ENCODE data around the gene TMCO4. TPM values are rescaled to one million over a fixed set of nuclear protein-coding genes. Genes with fewer than 3 reads are reported as not detected.

The TMCO4 gene
- polyA plus RNA-seq, 10 donors, result 1.6 to 3.8 (median 2.5) TPM

DNA sequence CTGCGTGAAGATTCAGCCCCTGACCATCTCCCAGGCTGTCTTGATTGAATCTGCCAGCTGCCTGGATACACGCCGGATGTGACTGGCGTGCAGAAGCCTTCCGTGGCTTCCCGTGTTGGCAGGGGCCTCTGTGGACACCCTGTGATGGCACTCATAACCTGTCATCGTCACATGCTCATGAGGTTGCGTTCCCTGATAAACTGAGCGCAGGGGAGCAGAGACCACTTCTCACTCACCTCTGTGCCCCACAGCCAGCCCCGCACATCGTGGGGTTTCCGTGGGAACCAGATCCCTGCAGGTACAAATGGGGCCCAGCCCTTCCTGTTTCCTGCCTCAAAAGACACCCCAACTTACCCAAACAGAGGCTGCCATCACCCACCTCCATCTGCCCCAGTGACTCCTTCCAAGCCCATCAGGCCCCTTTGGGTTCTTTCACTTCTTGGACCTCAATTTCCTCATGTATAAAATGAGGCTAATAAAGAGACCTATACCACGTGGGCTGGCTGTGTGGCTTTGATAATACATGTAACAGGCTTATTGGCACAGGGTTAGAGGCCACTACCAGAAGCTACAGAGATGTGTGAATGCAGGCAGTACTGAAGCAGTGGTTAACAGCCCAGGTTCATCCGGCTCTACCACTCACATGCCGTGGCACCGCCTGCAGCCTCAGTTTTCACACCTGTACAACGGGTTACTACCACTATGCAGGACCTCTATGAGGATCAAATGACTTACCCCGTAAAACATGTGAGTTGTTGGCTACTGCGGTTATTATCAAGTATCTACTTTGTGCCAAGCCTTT lies 111.5 kb downstream of the TMCO4 start:
- DNase-seq, result no peak

DNA sequence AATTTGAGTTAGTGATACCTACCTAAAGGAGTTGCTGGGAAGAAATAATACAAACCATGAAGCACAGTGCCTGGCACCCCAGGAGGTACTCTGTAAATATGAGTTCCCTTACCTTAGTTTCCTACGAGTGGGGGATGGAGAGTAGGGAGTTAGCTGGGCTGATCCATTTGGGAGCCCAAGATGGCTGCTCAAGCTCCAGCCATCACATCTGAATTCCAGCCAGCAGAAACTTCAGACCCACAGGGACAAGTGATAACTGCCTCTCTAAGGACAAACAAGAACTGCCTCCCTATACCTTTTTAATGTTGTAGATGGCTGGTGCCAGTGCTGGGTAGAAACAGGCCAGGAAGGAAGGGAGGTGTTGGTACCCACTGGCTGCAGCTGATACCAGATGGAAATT lies 112.3 kb downstream of the TMCO4 start:
- DNase-seq, result no peak

DNA sequence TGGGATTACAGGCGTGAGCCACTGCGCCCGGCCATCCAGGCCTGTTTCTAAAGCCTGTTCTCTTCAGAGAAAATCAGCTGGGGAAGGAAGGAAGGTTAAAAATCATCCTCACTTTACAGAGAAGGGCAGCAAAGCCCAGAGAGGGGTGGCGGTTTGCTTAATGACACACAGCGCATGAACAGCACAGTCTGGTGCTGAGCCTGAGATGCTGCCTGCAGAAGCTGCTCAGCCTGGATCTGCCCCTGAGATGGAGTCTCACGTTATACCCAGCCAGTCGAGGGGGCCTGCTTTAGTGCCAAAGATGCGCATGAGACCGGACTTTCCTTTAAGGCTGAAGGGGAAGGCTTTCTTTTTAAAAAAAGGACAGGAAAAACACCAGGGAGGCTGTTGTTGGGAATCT lies 113.7 kb downstream of the TMCO4 start:
- no peak for DNase-seq

DNA sequence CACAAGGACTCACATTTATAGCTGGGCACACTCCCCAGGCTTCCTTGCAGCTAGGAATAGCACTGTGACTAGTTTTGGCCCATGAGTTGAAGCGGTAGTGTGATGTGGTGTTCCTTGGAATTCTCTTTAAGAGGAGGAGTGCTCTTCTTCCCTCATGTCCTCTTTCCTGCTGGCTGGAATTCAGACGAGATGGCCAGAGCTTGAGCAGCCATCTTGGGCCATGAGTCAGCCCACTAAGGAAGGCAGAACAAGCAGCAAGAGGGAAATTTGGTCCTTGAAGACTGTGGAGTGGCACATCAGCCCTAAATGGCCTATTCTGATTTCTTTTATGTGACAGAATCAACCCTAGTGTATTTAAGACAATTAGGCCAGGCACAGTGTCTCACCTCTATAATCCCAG lies 115.0 kb downstream of the TMCO4 start:
- no peak for DNase-seq

DNA sequence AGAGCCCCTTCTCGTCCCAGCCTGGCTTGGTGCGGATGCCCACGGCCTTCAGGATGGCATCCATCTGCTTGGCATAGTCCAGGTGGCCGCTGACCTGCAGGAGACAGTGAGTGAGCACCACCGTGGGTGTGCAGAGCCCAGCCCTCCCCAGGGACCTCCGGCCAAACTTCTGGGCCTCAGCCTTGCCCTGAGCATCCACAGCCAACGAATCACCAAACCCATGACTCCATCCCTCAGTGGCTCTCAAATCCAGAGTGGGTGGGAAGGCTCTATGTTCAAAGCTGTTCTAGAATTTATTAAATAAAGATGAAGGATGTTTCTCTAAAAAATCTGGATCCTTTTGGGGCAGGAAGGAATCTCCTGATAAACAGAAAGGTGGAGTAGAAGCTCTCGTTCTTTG lies 116.4 kb downstream of the TMCO4 start:
- DNase-seq, result no peak

DNA sequence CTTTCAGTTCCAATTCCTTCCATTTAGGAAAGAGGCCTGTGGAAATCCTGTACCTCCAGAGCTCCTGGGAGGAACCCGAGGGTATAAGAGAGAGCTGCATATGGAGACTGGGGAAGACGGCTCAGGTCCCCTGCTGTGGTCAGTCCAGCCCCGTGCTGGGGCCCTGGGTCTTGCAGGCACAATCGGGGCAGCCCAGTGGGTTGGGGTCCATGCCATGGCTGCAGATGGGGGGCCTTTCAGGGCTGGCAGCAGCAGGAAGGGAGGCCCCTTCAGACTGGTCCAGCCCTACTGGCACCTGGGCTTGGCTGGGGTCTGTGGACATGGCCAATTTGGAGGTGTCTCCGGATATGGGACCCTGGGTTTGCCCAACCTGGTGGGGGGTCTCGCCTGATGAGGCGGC lies 116.8 kb downstream of the TMCO4 start:
- DNase-seq, result no peak

DNA sequence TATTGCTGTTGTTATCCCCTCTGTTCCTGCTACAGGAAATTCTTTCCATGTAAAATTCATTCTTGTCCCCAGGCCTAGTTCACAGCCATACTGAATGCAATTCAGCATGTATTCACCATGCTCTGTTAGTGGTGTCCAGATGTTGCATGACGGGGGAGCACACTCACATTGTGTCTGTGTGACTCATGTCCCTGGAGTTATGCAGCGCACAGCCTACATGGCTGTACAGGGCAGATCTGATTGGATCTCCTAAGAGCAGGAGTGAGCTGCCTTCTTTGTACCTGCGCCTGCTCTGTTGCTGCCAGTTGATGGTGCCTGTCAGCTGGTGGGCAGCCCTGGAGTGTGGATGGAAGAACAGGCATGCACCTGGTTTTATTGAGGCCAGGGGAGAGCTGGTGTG lies 117.5 kb downstream of the TMCO4 start:
- peak in 2 of 3 donors; percentile 53 to 64 for DNase-seq

DNA sequence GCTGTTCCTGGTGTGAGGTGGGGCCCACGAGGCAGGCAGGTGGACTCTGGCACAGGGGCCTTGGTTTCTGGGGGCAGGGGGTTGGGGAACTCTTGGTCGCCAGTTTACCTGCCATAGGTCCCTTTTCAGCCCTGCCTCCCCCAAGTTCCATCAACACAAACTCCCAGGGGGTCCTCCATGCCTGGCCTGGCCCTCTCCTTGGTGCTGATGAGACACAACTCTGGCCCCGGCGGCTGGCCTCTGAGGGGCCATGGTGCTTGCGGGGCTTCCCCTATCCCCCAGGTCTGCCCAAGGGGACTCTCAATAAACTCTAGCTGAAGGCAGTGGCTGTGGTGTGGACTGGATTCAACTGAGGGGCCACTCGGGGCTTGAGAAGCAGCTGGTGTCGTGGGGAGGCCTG lies 119.1 kb downstream of the TMCO4 start:
- DNase-seq, result no peak

DNA sequence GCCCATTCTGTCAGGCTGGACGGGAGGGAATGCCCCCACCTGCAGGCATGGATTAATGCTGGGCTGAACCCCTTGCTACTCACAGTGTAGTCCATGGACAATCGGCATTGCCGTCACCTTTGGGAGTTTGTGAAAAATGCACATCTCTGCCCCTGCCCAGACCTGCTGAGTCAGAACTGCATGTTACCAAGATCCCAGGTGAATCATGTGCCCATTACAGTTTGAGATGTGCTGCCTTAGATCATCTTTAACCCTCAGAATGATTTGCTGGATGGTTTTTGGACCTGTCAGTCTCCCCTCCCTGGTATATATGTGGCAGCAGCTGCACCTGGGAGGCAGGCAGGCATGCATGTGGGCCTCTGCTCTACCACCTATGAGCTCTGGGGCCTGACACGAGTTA lies 120.0 kb downstream of the TMCO4 start:
- no peak for DNase-seq

DNA sequence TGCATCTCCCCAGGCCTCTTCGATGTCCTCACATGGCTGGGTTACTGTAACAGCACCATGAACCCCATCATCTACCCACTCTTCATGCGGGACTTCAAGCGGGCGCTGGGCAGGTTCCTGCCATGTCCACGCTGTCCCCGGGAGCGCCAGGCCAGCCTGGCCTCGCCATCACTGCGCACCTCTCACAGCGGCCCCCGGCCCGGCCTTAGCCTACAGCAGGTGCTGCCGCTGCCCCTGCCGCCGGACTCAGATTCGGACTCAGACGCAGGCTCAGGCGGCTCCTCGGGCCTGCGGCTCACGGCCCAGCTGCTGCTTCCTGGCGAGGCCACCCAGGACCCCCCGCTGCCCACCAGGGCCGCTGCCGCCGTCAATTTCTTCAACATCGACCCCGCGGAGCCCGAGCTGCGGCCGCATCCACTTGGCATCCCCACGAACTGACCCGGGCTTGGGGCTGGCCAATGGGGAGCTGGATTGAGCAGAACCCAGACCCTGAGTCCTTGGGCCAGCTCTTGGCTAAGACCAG lies 120.7 kb downstream of the TMCO4 start:
- no peak for DNase-seq

DNA sequence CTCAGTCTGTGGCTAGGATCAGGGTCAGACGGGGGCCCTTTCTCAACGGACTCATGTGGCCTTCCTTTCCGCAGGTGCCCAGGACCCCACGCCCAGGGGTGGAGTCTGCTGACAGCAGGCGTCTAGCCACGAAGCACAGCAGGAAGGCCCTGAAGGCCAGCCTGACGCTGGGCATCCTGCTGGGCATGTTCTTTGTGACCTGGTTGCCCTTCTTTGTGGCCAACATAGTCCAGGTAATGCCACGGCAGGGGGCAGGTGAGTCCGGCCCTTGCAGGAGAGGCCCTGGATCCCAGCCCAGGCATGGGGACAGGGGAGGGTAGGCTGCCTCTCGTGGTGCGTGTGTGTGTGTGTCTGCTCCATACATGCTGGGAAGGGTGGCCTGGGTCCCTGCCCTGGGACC lies 121.2 kb downstream of the TMCO4 start:
- no peak for DNase-seq

DNA sequence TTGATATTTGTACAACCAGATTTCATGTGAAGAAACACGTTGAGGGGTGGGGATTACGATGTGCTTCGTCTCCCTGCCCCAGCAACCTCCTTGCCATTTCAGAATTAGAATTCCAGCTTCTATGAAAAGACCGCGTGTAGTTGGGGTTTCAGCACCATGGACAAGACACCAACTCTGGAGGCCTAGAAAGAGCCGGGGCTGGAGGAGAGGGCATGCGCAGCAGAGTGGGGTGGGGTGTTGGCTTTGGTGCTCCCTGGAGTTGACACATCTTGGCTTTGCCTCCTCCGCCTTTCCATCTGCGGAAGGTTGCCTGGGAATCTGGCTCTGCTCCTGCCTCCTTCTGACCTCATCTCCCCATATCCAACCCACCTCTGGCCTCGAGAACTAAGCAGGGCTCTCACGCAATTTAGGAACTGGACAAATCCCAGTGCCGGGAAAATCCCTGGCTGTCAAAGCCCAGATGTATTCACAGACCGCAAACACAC lies 123.2 kb downstream of the TMCO4 start:
- DNase-seq, result peak; percentile 45 to 86 (median 78)

DNA sequence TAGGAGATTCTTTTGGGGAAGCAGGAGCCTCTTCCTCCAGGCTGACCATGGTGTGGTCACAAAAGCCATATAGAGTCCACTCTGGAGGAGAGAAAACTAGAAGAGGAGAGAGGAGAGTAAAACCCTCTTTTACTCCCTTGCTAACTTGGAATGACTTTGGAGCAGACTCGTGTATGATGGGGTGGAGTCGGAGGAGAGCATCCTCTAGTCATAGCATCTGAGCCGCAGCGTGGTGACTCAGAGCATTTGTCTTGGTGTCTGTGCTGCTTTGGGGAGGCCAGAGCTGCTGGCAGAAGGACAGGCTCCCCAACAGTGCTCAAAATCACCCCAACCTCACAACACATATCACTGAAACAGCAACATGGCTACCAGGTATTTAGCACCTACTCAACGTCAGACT lies 123.9 kb downstream of the TMCO4 start:
- no peak for DNase-seq

DNA sequence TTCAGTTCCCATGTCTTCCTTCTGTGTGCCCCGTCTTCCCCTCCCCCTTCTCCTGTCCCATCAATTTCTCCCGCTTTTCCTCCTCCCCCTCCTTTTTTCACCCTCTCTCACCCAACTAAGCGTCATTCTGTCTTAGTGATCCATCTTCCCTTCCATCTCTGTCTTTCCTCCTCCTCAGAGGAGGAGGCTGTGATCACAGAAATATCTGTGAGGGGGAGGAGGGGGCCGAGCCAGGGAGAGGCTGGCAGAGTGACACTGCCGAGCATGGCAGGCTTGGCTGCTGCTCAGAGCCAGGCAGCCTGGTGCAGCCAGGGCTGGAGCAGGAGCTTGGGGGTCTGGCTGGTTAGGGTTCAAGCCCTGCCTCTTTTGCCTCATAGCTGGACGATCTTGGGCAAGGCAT lies 127.5 kb downstream of the TMCO4 start:
- DNase-seq, result no peak

DNA sequence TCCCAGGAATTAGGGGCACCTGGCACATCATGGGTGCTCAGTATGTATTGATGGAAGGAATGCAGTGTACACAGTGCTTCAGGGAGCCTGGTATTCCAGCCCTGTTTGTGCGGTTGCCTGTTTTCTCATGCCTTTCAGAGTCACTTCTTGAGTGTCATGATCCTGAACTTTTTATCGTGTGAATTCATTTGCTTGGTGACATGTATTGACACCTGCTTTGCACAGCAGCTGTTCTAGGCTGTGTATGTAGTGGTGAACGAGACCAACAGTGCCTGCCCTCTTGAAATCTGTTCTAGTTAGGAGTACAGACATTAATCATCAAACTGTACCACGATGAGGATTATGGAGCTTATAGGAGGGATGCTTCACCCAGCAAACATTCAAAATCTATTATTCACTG lies 128.9 kb downstream of the TMCO4 start:
- no peak for DNase-seq

DNA sequence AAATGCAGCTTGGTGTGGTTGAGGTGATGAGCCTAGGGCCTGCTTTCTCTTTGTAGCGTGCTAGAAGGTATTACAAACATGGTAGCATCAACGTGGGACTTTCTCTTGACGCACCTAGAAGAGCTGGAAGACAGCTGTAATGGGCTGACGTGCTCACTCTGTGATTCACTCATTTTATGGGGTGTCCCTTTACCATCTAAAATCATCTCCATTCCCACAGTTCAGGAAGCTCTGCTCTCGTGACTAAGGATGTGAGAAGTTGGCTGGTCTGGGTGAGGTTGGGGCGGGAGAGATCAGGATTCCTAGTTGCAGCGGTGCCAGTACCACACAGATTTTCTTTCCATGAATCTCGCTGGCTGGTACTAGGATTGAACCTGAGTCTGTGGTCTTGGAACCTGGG lies 130.8 kb downstream of the TMCO4 start:
- DNase-seq, result no peak

DNA sequence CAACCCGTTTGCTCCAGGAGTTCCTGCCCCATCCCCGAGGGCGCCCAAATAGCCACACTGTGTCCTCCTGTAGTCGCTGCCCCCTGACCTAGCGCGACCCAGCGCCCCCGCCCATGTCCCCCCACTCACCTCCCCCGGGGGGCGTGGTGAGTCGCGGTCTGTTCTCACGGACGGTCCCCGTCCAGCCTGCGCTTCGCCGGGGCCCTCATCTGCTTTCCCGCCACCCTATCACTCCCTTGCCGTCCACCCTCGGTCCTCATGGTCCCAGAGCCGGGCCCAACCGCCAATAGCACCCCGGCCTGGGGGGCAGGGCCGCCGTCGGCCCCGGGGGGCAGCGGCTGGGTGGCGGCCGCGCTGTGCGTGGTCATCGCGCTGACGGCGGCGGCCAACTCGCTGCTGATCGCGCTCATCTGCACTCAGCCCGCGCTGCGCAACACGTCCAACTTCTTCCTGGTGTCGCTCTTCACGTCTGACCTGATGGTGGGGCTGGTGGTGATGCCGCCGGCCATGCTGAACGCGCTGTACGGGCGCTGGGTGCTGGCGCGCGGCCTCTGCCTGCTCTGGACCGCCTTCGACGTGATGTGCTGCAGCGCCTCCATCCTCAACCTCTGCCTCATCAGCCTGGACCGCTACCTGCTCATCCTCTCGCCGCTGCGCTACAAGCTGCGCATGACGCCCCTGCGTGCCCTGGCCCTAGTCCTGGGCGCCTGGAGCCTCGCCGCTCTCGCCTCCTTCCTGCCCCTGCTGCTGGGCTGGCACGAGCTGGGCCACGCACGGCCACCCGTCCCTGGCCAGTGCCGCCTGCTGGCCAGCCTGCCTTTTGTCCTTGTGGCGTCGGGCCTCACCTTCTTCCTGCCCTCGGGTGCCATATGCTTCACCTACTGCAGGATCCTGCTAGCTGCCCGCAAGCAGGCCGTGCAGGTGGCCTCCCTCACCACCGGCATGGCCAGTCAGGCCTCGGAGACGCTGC lies 133.9 kb downstream of the TMCO4 start:
- no peak for DNase-seq

DNA sequence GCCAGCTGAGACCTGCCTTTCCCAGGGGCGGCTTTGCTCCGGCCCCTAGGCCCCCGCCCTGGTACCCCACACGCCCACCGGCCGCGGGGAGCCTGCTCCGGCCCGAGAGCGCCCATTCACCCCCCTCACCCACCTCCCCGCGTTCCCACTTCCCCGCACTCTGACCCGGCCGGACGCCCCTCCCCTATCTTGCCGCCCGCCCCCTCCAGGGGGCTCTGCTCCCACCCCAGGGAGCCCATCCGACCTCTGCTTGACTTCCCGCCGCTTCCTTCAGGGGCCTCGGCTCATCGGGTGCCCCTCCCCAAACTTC lies 134.6 kb downstream of the TMCO4 start:
- no peak for DNase-seq

DNA sequence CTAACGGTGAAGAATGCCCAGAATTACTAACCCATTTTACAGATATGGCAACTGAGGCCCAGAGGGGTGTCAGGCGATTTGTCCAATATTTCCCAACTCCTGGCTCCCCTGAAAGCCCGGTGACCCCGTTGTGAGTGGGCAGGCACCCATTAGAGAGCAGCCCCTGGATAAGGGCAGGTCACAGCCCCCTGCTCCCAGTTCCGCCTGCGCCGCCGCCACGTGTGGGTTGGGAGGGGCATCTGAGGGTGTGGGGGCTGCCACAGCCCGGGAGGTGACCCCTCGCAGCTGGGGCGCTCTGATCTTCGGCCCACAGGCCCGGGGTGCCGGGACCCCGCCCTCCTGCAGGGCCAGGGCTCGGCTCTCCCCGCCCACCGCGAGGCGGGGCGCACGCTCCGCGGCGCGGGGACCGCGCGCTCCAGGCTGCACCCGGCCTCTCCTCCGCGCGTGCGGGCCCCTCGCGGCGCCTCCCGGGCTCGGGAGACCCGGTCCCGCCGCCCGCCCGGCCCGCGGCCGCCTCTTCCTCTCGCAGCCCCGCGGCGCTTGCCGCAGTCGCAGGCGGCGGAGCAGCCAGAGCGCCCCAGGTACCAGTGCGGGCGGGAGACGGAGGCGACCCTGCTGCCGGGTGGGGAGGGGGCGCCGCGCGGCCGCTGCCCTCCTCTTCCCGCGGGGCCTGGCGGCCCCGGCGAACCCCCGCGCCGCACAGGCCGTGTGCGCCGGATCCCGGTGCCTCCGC lies 135.1 kb downstream of the TMCO4 start, which contains the start of gene HTR6:
TSS of gene HTR6 (plus strand) at position 423 of the 733 bp plus-strand sequence. CDS start 879 bp downstream, outside the sequence.
- no peak for DNase-seq

DNA sequence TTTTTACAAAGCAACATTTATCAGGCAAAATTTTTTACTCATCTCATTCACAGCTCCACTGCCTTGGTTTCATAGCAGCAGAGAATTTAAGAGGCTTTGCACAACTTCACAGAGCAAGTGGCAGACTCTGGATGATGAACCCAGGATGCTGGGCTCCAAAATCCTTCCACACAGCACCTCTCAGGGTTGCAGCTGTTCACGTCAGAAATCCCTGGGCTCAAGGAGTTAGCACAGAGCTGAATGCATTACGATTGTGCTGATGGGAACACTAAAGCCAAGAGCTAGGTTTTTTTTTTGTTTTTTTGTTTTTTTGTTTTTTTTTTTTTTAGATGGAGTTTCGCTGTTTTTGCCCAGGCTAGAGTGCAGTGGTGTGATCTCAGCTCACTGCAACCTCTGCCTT lies 137.4 kb downstream of the TMCO4 start:
- no peak for DNase-seq

DNA sequence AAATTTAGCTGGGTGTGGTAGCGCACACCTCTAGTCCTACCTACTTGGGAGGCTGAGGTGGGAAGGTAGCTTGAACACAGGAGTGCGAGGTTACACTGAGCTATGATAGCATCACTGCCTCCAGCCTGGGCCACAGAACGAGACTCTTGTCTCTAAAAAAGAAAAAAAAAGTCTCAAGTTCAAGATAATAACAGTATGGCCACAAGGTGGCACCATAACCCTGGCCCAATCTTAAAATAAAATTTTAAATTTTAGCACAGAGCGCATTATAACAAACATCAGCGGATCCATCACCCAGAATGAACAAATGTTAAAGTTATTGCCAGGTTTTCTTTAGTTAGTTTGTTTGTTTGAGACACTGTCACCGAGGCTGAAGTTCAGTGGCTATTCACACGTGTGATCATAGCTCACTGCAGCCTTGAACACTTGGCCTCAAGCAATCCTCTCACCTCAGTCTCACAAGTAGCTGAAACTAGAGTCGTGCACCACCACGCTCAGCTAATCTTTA lies 137.9 kb downstream of the TMCO4 start:
- peak in 2 of 3 donors; percentile 63 to 74 for DNase-seq

DNA sequence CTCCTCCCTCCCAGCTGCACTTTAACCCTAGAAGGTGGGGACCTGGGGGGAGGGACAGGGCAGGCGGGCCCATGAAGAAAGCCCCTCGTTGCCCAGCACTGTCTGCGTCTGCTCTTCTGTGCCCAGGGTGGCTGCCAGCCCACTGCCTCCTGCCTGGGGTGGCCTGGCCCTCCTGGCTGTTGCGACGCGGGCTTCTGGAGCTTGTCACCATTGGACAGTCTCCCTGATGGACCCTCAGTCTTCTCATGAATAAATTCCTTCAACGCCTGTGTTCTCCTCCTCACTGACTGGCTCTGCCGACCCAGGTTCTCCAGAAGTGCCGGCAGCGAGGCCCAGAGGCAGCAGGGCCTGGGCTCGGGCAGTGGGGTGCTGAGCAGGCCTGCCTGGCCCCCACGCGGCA lies 141.5 kb downstream of the TMCO4 start:
- no peak for DNase-seq

Data from muscle of back (tissue), 11 donors.